ENCODE results near the gene PFN3. TPM values are rescaled to one million over a fixed set of nuclear protein-coding genes. Genes with fewer than 3 reads are reported as not detected.

Gene PFN3
- total RNA-seq, 2 experiments from 2014 or later, result not detected

DNA sequence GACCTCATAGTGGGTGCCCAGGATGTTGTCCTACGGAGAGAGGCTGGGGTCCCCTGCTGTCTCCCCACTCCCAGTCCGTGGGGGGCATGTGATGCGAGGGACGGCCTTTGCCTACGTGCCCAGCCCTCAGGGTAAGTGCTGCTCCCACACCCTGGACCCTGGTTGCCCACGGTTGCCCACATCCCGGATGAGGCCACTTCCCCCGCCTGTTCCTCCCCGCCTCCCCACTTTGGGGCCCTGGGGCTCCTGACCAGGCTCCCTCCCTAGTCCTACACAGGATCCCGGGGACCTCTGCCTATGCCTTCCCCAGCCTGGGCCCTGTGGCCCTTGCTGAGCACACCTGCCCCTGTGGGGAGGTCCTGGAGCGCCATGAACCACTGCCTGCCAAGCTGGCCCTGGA is 14.7 kb downstream of the PFN3 start:
- CTCF ChIA-PET, result interaction anchor here (1.6 kb wide), 1 partner anchor 69 kb away, joined by 3 read pairs; no protein-coding TSS in a partner anchor
- Histone ChIP-seq H3K27ac (ENCODE audit: low read depth in 1 of 2, low read length in 2 of 2) (no peak overlapping the region), H3K36me3 (ENCODE audit: insufficient read depth, low read length) (no peaks in the 10 kb centered on the region), H3K27me3 (ENCODE audit: control insufficient read depth in 1 of 2, insufficient read depth in 2 of 2, low read length in 2 of 2) (no peaks in the 10 kb centered on the region), H3K4me3 (ENCODE audit: low read length) (no peak overlapping the region), H3K4me1 (ENCODE audit: insufficient read depth, low read length) (peaks cover 83% of the 10 kb centered on the region), H3K9me3 (ENCODE audit: control insufficient read depth in 1 of 2, insufficient read depth in 1 of 2, low read length in 2 of 2) (no peaks in the 10 kb centered on the region)
- H3K36me3 Mint-ChIP-seq (ENCODE audit: low read depth), result no peaks in the 10 kb centered on the region
- H3K9me3 Mint-ChIP-seq, result no peaks in the 10 kb centered on the region
- no peaks in the 10 kb centered on the region for H3K27me3 Mint-ChIP-seq
- POLR2A ChIA-PET, result interaction anchor here (1.0 to 1.3 kb wide), 2 partner anchors 14 to 59 kb away, joined by 4 to 6 read pairs; no protein-coding TSS in a partner anchor
- TF ChIP-seq CTCF (IDR thresholded peaks at IDR 0.05), result no peak
- no peak for DNase-seq
- intact Hi-C loops (cut with DNase I, micrococcal nuclease), result no loop called here
- peaks cover 47% of the 10 kb centered on the region for H3K4me1 Mint-ChIP-seq (ENCODE audit: low read depth)
- ATAC-seq (ENCODE audit: poor library complexity), result no peak
- H3K4me3 Mint-ChIP-seq, result no peak overlapping the region
- no peak overlapping the region for H3K27ac Mint-ChIP-seq

DNA sequence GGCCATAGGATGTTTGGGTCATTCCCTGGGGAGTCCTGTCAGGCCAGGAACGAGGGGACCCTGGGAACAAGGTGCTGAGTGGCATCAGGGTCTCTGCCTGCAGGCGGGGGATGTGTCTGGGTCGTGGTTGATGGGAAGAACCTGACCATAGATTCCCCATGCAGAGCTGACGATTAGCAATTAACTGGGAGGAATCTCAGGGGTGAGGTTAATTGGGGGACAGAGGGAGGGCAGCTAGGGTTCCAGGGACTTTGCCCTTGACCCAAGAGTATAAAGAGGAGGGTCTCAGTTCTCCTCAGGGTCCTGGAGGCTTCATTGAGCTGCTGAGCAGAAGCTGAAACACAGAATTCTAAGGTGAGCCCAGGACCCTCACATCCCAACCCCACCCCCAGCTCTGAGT is 16.3 kb downstream of the PFN3 start, which contains the start of gene SLC34A1:
Gene SLC34A1 (plus strand): TSS at position 301 of the 400 bp plus-strand sequence. CDS start 1,308 bp downstream, outside the sequence.
- H3K27me3 Mint-ChIP-seq, result no peaks in the 10 kb centered on the region
- no peaks in the 10 kb centered on the region for H3K27me3 ChIP-seq (ENCODE audit: control insufficient read depth in 1 of 2, insufficient read depth in 2 of 2, low read length in 2 of 2)
- intact Hi-C loops (cut with DNase I, micrococcal nuclease), result no loop called here
- ChIA-PET CTCF (no interaction called here), POLR2A (interaction anchor here (1.0 to 2.1 kb wide), 2 partner anchors 15 to 20 kb away, joined by 3 to 5 read pairs; no protein-coding TSS in a partner anchor)
- no peaks in the 10 kb centered on the region for H3K36me3 Mint-ChIP-seq (ENCODE audit: low read depth)
- H3K9me3 Mint-ChIP-seq, result no peaks in the 10 kb centered on the region
- H3K4me3 ChIP-seq (ENCODE audit: low read length), result no peak within 1 kb of the TSS
- H3K27ac Mint-ChIP-seq, result no peak within 1 kb of the TSS
- H3K4me1 Mint-ChIP-seq (ENCODE audit: low read depth), result peaks cover 37% of the 10 kb centered on the region
- DNase-seq (no peak), ATAC-seq (ENCODE audit: poor library complexity) (no peak)
- peaks cover 77% of the 10 kb centered on the region for H3K4me1 ChIP-seq (ENCODE audit: insufficient read depth, low read length)
- no peak within 1 kb of the TSS for H3K4me3 Mint-ChIP-seq
- no peaks in the 10 kb centered on the region for H3K9me3 ChIP-seq (ENCODE audit: control insufficient read depth in 1 of 2, insufficient read depth in 1 of 2, low read length in 2 of 2)
- H3K36me3 ChIP-seq (ENCODE audit: insufficient read depth, low read length), result no peaks in the 10 kb centered on the region
- no peak for TF ChIP-seq CTCF (IDR thresholded peaks at IDR 0.05)
- no peak within 1 kb of the TSS for H3K27ac ChIP-seq (ENCODE audit: low read depth in 1 of 2, low read length in 2 of 2)

DNA sequence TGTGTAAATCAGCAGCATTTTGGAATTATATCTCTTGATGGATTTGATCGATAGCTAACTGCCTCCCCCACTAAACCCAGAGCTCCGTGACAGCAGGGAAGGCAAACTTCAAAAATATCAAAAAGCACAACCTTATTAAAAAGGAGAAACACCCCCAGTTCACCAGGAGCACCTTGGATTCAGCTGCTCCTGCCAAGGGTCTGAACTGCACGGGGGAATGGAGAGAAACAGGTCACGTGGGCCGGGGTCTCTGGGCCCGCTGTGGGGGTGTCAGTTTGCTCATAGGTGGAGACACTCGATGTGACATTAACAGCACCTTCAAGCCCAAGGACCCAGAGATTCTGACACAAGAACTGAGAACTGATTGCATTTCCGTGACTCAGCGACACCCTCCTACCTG is 17.3 kb downstream of the PFN3 start:
- CTCF ChIA-PET, result interaction anchor here (1.0 to 2.5 kb wide), 8 partner anchors 8 to 269 kb away, joined by 3 to 8 read pairs (median 4); no protein-coding TSS in a partner anchor

More for the DNA sequence above, 17.3 kb downstream of the PFN3 start:
- Histone ChIP-seq H3K27me3 (ENCODE audit: control insufficient read depth in 1 of 2, insufficient read depth in 2 of 2, low read length in 2 of 2) (no peaks in the 10 kb centered on the region), H3K4me1 (ENCODE audit: insufficient read depth, low read length) (peaks cover 77% of the 10 kb centered on the region), H3K36me3 (ENCODE audit: insufficient read depth, low read length) (no peaks in the 10 kb centered on the region), H3K27ac (ENCODE audit: low read depth in 1 of 2, low read length in 2 of 2) (no peak overlapping the region), H3K9me3 (ENCODE audit: control insufficient read depth in 1 of 2, insufficient read depth in 1 of 2, low read length in 2 of 2) (no peaks in the 10 kb centered on the region), H3K4me3 (ENCODE audit: low read length) (no peak overlapping the region)
- no peak for TF ChIP-seq CTCF (IDR thresholded peaks at IDR 0.05)
- DNase-seq (no peak), ATAC-seq (ENCODE audit: poor library complexity) (no peak)
- H3K36me3 Mint-ChIP-seq (ENCODE audit: low read depth), result no peaks in the 10 kb centered on the region
- H3K27me3 Mint-ChIP-seq, result no peaks in the 10 kb centered on the region
- H3K4me3 Mint-ChIP-seq, result no peak overlapping the region
- no peak overlapping the region for H3K27ac Mint-ChIP-seq
- intact Hi-C loops (cut with DNase I, micrococcal nuclease), result no loop called here
- peaks cover 29% of the 10 kb centered on the region for H3K4me1 Mint-ChIP-seq (ENCODE audit: low read depth)
- POLR2A ChIA-PET, result interaction anchor here (0.5 to 2.1 kb wide), 9 partner anchors 11 to 82 kb away, joined by 3 to 15 read pairs (median 4); partner anchors contain the start of genes GRK6, LMAN2 and RGS14
- H3K9me3 Mint-ChIP-seq, result no peaks in the 10 kb centered on the region

Data from CD4-positive, alpha-beta T cell (primary cell).